A549 (cell line): ENCODE results near the gene BMI1. TPM values are rescaled to one million over a fixed set of nuclear protein-coding genes. Genes with fewer than 3 reads are reported as not detected.

Source experiments
- ATAC-seq, 2 experiments: fragments of 200-7000 bp in 1 of 2; fragments of >200 bp in 1 of 2; cut with Nextera tagmentation in 1 of 2; cut with Tn5 transposase in 1 of 2; 3 replicates each; pipeline versions ENCODE4 v1.8.0 to v1.9.1; 2018 to 2020; ENCODE audit warnings: mild to moderate bottlenecking in 1 of 2, moderate library complexity in 1 of 2
- CTCF ChIA-PET: fragments of 300-600 bp; sonication (Branson Sonifier 250); formaldehyde crosslinking; extraction: SDS; loops from one replicate; lab custom pipeline; 2021; ENCODE audit warnings: antibody characterized with exemption, inconsistent platforms; lab: Yijun Ruan, JAX
- POLR2A ChIA-PET: fragments of 350-600 bp; formaldehyde crosslinking; extraction: SDS; loops from one replicate; lab custom pipeline; 2021; ENCODE audit warnings: antibody characterized with exemption, inconsistent platforms; lab: Yijun Ruan, JAX
- DNase-seq, 2 experiments: peaks; one replicate each; pipeline versions ENCODE4 v3.0.0 to v3.0.0-alpha.2; 2011 to 2016; ENCODE audit warnings: low read depth in 1 of 2, low spot score in 1 of 2
- FAIRE-seq: peaks from 2 replicates; lab custom pipeline; 2011; peaks lifted over from hg19 to GRCh38; lab: Jason Lieb, UNC
- H3K27ac ChIP-seq, 2 experiments: fragments of >200 bp; sonication (Bioruptor Twin); formaldehyde crosslinking; 3 replicates each; pipeline ENCODE4 v1.5.1; 2016 to 2017
- H3K4me1 ChIP-seq: fragments of >200 bp; sonication (Bioruptor Twin); formaldehyde crosslinking; 3 replicates; pipeline ENCODE4 v1.6.1; 2016
- H3K4me2 ChIP-seq: fragments of >200 bp; sonication (Bioruptor Twin); formaldehyde crosslinking; 3 replicates; pipeline ENCODE4 v1.6.1; 2016
- H3K4me3 ChIP-seq: fragments of >200 bp; sonication (Bioruptor Twin); formaldehyde crosslinking; 3 replicates; pipeline ENCODE4 v1.5.1; 2016
- H3K9me3 ChIP-seq: fragments of >200 bp; sonication (Bioruptor Twin); formaldehyde crosslinking; 3 replicates; pipeline ENCODE4 v1.6.1; 2016
- BHLHE40 ChIP-seq: IDR thresholded peaks from 2 replicates; pipeline ENCODE4 v1.6.1; 2012; ENCODE audit warnings: low read depth, low read length, inconsistent platforms
- CBX2 ChIP-seq: fragments of 200-600 bp; sonication (generic); IDR thresholded peaks from 2 replicates; pipeline ENCODE4 v1.6.1; 2016; ENCODE audit warnings: low read depth, mild to moderate bottlenecking, borderline replicate concordance
- CEBPB ChIP-seq, 2 experiments: fragments of >200 bp in 1 of 2; sonication (Bioruptor Twin) in 1 of 2; formaldehyde crosslinking in 1 of 2; IDR thresholded peaks; 2 replicates each; pipeline ENCODE4 v1.6.1; 2012 to 2016
- CHD4 ChIP-seq: fragments of 200-600 bp; sonication (generic); IDR thresholded peaks from 2 replicates; pipeline ENCODE4 v1.6.1; 2016; ENCODE audit warnings: antibody characterized with exemption, mild to moderate bottlenecking, borderline replicate concordance
- EHMT2 ChIP-seq: fragments of 200-600 bp; sonication (generic); IDR thresholded peaks from 2 replicates; pipeline ENCODE4 v1.6.1; 2016; ENCODE audit warnings: antibody characterized with exemption, low read depth, mild to moderate bottlenecking, moderate library complexity
- EP300 ChIP-seq, 2 experiments: fragments of >200 bp; sonication (Bioruptor Twin); formaldehyde crosslinking; IDR thresholded peaks; 2 replicates in 1 of 2; 3 replicates in 1 of 2; pipeline ENCODE4 v1.6.1; 2016 to 2017
- FOSB ChIP-seq: fragments of 250-450 bp; sonication (Bioruptor Pico); IDR thresholded peaks from 2 replicates; pipeline ENCODE4 v1.5.0; 2020; ENCODE audit warnings: mild to moderate bottlenecking, moderate library complexity
- FOSL2 ChIP-seq, 2 experiments: fragments of 450-650 bp in 1 of 2; fragments of >200 bp in 1 of 2; sonication (Bioruptor Twin) in 1 of 2; formaldehyde crosslinking; IDR thresholded peaks; 2 replicates each; pipeline versions ENCODE4 v1.5.0 to v1.6.1; 2016 to 2020; ENCODE audit warnings: mild to moderate bottlenecking in 1 of 2, moderate library complexity in 1 of 2
- FOXS1 ChIP-seq: fragments of 250-450 bp; sonication (Bioruptor Pico); IDR thresholded peaks from 2 replicates; pipeline ENCODE4 v1.5.0; 2020; ENCODE audit warnings: mild to moderate bottlenecking, moderate library complexity
- GATA3 ChIP-seq: IDR thresholded peaks from 2 replicates; pipeline ENCODE4 v1.6.1; 2012; ENCODE audit warnings: borderline replicate concordance
- HDAC2 ChIP-seq: fragments of 200-600 bp; sonication (generic); IDR thresholded peaks from 2 replicates; pipeline ENCODE4 v1.6.1; 2016
- HOXB13 ChIP-seq: fragments of 250-450 bp; sonication (Bioruptor Pico); IDR thresholded peaks from 2 replicates; pipeline ENCODE4 v1.5.0; 2020; ENCODE audit warnings: low read depth, mild to moderate bottlenecking, moderate library complexity
- MAFK ChIP-seq: fragments of 450-650 bp; IDR thresholded peaks from 2 replicates; pipeline ENCODE4 v1.6.1; 2014; ENCODE audit not compliant: partially characterized antibody
- MYC ChIP-seq: IDR thresholded peaks from 2 replicates; pipeline ENCODE4 v1.6.1; 2012; ENCODE audit warnings: mild to moderate bottlenecking, inconsistent platforms, low read length, improper control_type of control experiment, borderline replicate concordance
- NPAS2 ChIP-seq: fragments of 250-450 bp; sonication (Bioruptor Pico); IDR thresholded peaks from 2 replicates; pipeline ENCODE4 v1.8.0; 2022; ENCODE audit warnings: mild to moderate bottlenecking, moderate library complexity, borderline replicate concordance
- POLR2AphosphoS2 ChIP-seq: conservative IDR thresholded peaks from 2 replicates; pipeline ENCODE4 v1.6.1; 2012; ENCODE audit warnings: low read length, improper control_type of control experiment, inconsistent platforms
- RAD21 ChIP-seq, 2 experiments: fragments of >200 bp in 1 of 2; sonication (Bioruptor Twin) in 1 of 2; formaldehyde crosslinking in 1 of 2; IDR thresholded peaks in 1 of 2; conservative IDR thresholded peaks in 1 of 2; 2 replicates in 1 of 2; 3 replicates in 1 of 2; pipeline ENCODE4 v1.6.1; 2012 to 2018; ENCODE audit warnings: inconsistent platforms in 1 of 2
- RARB ChIP-seq: fragments of 250-450 bp; sonication (Bioruptor Pico); IDR thresholded peaks from 2 replicates; pipeline ENCODE4 v1.8.0; 2021; ENCODE audit warnings: mild to moderate bottlenecking, moderate library complexity
- REST ChIP-seq: fragments of 200-600 bp; sonication (generic); IDR thresholded peaks from 2 replicates; pipeline ENCODE4 v1.6.1; 2016; ENCODE audit warnings: antibody characterized with exemption, mild to moderate bottlenecking, moderate library complexity
- RFX5 ChIP-seq: fragments of 450-650 bp; IDR thresholded peaks from 2 replicates; pipeline ENCODE4 v1.7.1; 2014; ENCODE audit warnings: antibody characterized with exemption, mild to moderate bottlenecking, moderate library complexity
- SREBF2 ChIP-seq: fragments of 450-650 bp; IDR thresholded peaks from 2 replicates; pipeline ENCODE4 v1.6.1; 2014; ENCODE audit warnings: mild to moderate bottlenecking, moderate library complexity
- TFCP2L1 ChIP-seq: fragments of 250-450 bp; sonication (Bioruptor Pico); IDR thresholded peaks from 2 replicates; pipeline ENCODE4 v1.5.0; 2021; ENCODE audit warnings: mild to moderate bottlenecking
- USF2 ChIP-seq: fragments of 450-650 bp; IDR thresholded peaks from 2 replicates; pipeline ENCODE4 v1.6.1; 2014; ENCODE audit warnings: antibody characterized with exemption
- ZC3H11A ChIP-seq: fragments of 450-650 bp; IDR thresholded peaks from 2 replicates; pipeline ENCODE4 v1.6.1; 2014; ENCODE audit warnings: antibody characterized with exemption, mild to moderate bottlenecking
- ZNF302 ChIP-seq: fragments of 250-450 bp; sonication (Bioruptor Pico); IDR thresholded peaks from 2 replicates; pipeline ENCODE4 v1.9.0; 2021; ENCODE audit warnings: inconsistent platforms, mild to moderate bottlenecking, moderate library complexity
- ZSCAN20 ChIP-seq: fragments of 250-450 bp; sonication (Bioruptor Pico); IDR thresholded peaks from 2 replicates; pipeline ENCODE4 v1.8.0; 2022; ENCODE audit warnings: mild to moderate bottlenecking, moderate library complexity
- WGBS: methylation state at CpG from one replicate; pipeline ENCODE4 v1.1.6; 2017; ENCODE audit errors: missing lambda C conversion rate; 5-methylcytosine and 5-hydroxymethylcytosine counted together
- polyA plus RNA-seq, 4 experiments: library from polyadenylated mRNA; depleted of rRNA in 3 of 4; stranded (reverse); fragments of >200 nt; fragmentation: RNase III in 1 of 4; extraction: RNeasy Plus Mini Kit Qiagen cat#74134 plus additional on column Dnase treatment in 1 of 4; gene quantifications; 2 replicates in 3 of 4; 3 replicates in 1 of 4; pipeline ENCODE4 v1.2.3, GENCODE V29; 2011 to 2017

Gene BMI1
- polyA plus RNA-seq, 2 of the 4 experiments (the other 2 are of a cell fraction), result 44.4 to 77.3 TPM

GRCh38 chr10:22280078-22280477, 40.8 kb upstream of the BMI1 start:
- DNase-seq (no peak), ATAC-seq (0 out of 6 replicates have a peak, but pooled peaks of 1 of the 2 experiments have one; percentile 8), FAIRE-seq (no peak)
- TF ChIP-seq ZSCAN20 (CRISPR knock-in tag), result no peak
- TF ChIP-seq EHMT2, result no peak
- no peak for TF ChIP-seq POLR2AphosphoS2
- TF ChIP-seq HOXB13 (CRISPR knock-in tag), result no peak
- no peak for TF ChIP-seq SREBF2
- TF ChIP-seq USF2, result no peak
- no peak for TF ChIP-seq NPAS2
- no peak for TF ChIP-seq RFX5
- TF ChIP-seq CHD4, result no peak
- no peak for TF ChIP-seq BHLHE40
- no peaks in the 10 kb centered on the region for H3K9me3 ChIP-seq
- POLR2A ChIA-PET, result interaction anchor here (0.6 kb wide), 1 partner anchor 479 kb away, joined by 11 read pairs; no protein-coding TSS in a partner anchor
- WGBS, result 78% methylated on average over 6 of the region's 6 CpGs
- no peak overlapping the region for H3K4me2 ChIP-seq
- CTCF ChIA-PET, result interaction anchor here (1.1 kb wide), 1 partner anchor 16 kb away, joined by 3 read pairs; no protein-coding TSS in a partner anchor
- H3K4me1 ChIP-seq, result no peaks in the 10 kb centered on the region
- H3K4me3 ChIP-seq, result no peak overlapping the region
- no peak overlapping the region for H3K27ac ChIP-seq

- ChIA-PET CTCF (interaction anchor here (0.8 to 1.3 kb wide), 2 partner anchors 14 to 33 kb away, joined by 3 to 4 read pairs; no protein-coding TSS in a partner anchor), POLR2A (no interaction called here)
- FAIRE-seq (no peak), DNase-seq (no peak), ATAC-seq (no peak)
- WGBS, result 63% methylated on average over 3 of the region's 3 CpGs
- H3K4me1 ChIP-seq, result no peaks in the 10 kb centered on the region
- H3K4me3 ChIP-seq, result no peak overlapping the region
- H3K9me3 ChIP-seq, result no peaks in the 10 kb centered on the region; the same call in 2 of the 3 replicates
- no peak overlapping the region for H3K4me2 ChIP-seq
- no peak overlapping the region for H3K27ac ChIP-seq
- TF ChIP-seq TFCP2L1 (CRISPR knock-in tag) (no peak), EHMT2 (no peak), GATA3 (no peak), ZNF302 (CRISPR knock-in tag) (no peak), CEBPB (IDR thresholded peaks at IDR 0.05) (no peak), HOXB13 (CRISPR knock-in tag) (no peak)
- TF ChIP-seq, all 56 proteins: peak for 0
Measured at GRCh38 chr10:22285130-22285529, 35.8 kb upstream of the BMI1 start.

GRCh38 chr10:22293747-22294404, 27.0 kb upstream of the BMI1 start:
- 54% methylated on average over 3 of the region's 3 CpGs for whole genome bisulfite sequencing
- no peak for FAIRE-seq
- no peak for DNase-seq
- H3K4me1 ChIP-seq, result no peaks in the 10 kb centered on the region
- ChIA-PET CTCF (no interaction called here), POLR2A (no interaction called here)
- TF ChIP-seq MAFK, result no peak
- TF ChIP-seq CBX2, result no peak
- TF ChIP-seq ZC3H11A, result peak; percentile 79
- no peak for TF ChIP-seq CEBPB (IDR thresholded peaks at IDR 0.05)
- H3K9me3 ChIP-seq, result peaks cover 10% of the 10 kb centered on the region; the same call in 1 of the 3 replicates
- no peak overlapping the region for H3K4me2 ChIP-seq
- H3K4me3 ChIP-seq, result no peak overlapping the region
- ATAC-seq, result no peak
- H3K27ac ChIP-seq, result no peak overlapping the region

GRCh38 chr10:22294694-22295093, 26.2 kb upstream of the BMI1 start:
- ATAC-seq, result no peak
- no peak overlapping the region for H3K4me2 ChIP-seq
- POLR2A ChIA-PET, result no interaction called here
- 4% methylated on average over 2 of the region's 2 CpGs for WGBS
- H3K4me3 ChIP-seq, result no peak overlapping the region
- no peaks in the 10 kb centered on the region for H3K4me1 ChIP-seq
- FAIRE-seq, result no peak
- DNase-seq, result no peak
- H3K9me3 ChIP-seq, result peaks cover 10% of the 10 kb centered on the region; the same call in 1 of the 3 replicates
- CTCF ChIA-PET, result interaction anchor here (1.4 kb wide), 1 partner anchor 8 kb away, joined by 3 read pairs; no protein-coding TSS in a partner anchor
- H3K27ac ChIP-seq, result no peak overlapping the region
- TF ChIP-seq HDAC2 (no peak), SREBF2 (no peak), FOXS1 (CRISPR knock-in tag) (no peak), REST (no peak), EP300 (IDR thresholded peaks at IDR 0.05) (no peak), POLR2AphosphoS2 (no peak), RARB (CRISPR knock-in tag) (no peak), NPAS2 (no peak), FOSB (CRISPR knock-in tag) (no peak), ZSCAN20 (CRISPR knock-in tag) (no peak), MYC (no peak), FOSL2 (IDR thresholded peaks at IDR 0.05) (no peak), FOSL2 (CRISPR knock-in tag; IDR thresholded peaks at IDR 0.05) (no peak), RAD21 (conservative IDR thresholded peaks at IDR 0.05 in 1 of 2, IDR thresholded peaks at IDR 0.05 in 1 of 2) (no peak), RFX5 (no peak)
